Measurements from ENCODE around the gene UTP14C. TPM values are rescaled to one million over a fixed set of nuclear protein-coding genes. Genes with fewer than 3 reads are reported as not detected.

The UTP14C gene, protein sequence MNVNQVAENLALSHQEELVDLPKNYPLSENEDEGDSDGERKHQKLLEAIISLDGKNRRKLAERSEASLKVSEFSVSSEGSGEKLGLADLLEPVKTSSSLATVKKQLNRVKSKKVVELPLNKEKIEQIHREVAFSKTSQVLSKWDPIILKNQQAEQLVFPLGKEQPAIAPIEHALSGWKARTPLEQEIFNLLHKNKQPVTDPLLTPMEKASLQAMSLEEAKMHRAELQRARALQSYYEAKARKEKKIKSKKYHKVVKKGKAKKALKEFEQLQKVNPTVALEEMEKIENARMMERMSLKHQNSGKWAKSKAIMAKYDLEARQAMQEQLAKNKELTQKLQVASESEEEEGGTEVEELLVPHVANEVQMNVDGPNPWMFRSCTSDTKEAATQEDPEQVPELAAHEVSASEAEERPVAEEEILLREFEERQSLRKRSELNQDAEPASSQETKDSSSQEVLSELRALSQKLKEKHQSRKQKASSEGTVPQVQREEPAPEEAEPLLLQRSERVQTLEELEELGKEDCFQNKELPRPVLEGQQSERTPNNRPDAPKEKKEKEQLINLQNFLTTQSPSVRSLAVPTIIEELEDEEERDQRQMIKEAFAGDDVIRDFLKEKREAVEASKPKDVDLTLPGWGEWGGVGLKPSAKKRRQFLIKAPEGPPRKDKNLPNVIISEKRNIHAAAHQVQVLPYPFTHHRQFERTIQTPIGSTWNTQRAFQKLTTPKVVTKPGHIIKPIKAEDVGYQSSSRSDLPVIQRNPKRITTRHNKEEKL
- total RNA-seq (ENCODE audit: unreplicated experiment): 19.1 TPM
- long read RNA-seq: 0 reads

DNA sequence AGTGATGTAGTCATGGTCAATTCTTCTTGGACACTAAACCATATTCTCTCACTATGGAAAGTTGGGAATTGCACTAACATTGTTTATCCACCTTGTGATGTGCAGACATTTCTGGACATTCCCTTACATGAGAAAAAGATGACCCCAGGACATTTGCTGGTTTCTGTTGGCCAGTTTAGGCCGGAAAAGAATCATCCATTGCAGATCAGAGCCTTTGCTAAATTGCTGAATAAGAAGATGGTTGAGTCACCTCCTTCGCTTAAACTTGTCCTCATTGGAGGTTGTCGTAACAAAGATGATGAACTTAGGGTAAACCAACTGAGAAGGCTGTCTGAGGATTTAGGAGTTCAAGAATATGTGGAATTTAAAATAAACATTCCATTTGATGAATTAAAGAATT, at the start of gene UTP14C:
Gene UTP14C (plus strand): TSS at position 211 of the 400 bp plus-strand sequence. CDS start 4,114 bp downstream, outside the sequence.
- no peak within 1 kb of the TSS for H3K27ac Mint-ChIP-seq (ENCODE audit: unreplicated experiment)

DNA sequence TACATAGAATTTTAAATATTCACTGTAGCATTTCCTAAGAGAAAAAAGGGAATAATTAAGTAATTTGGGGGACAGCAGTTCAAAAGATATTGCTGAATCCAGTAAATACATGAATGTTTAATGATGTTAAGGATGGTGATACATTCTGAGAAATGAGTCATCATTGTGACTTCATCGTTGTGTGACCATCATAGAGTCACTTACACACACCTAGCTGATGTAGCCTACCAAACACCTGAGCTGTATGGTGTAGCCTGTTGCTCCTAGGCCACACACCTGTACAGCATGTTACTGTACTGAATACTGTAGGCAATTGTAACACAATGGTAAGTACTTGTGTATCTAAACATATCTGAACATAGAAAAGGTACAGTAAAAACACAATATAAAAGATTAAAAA, 48.1 kb upstream of the UTP14C start:
- TF ChIP-seq, protein P1, sequence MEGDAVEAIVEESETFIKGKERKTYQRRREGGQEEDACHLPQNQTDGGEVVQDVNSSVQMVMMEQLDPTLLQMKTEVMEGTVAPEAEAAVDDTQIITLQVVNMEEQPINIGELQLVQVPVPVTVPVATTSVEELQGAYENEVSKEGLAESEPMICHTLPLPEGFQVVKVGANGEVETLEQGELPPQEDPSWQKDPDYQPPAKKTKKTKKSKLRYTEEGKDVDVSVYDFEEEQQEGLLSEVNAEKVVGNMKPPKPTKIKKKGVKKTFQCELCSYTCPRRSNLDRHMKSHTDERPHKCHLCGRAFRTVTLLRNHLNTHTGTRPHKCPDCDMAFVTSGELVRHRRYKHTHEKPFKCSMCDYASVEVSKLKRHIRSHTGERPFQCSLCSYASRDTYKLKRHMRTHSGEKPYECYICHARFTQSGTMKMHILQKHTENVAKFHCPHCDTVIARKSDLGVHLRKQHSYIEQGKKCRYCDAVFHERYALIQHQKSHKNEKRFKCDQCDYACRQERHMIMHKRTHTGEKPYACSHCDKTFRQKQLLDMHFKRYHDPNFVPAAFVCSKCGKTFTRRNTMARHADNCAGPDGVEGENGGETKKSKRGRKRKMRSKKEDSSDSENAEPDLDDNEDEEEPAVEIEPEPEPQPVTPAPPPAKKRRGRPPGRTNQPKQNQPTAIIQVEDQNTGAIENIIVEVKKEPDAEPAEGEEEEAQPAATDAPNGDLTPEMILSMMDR (IDR thresholded peaks at IDR 0.05; ENCODE audit: partially characterized antibody, unreplicated experiment): no peak
- Mint-ChIP-seq H3K27me3 (ENCODE audit: unreplicated experiment) (no peaks in the 10 kb centered on the region), H3K36me3 (ENCODE audit: unreplicated experiment) (peaks cover 5% of the 10 kb centered on the region), H3K9me3 (ENCODE audit: unreplicated experiment) (no peaks in the 10 kb centered on the region), H3K27ac (ENCODE audit: unreplicated experiment) (no peak overlapping the region), H3K4me1 (ENCODE audit: low read depth, unreplicated experiment) (no peaks in the 10 kb centered on the region), H3K4me3 (ENCODE audit: unreplicated experiment) (no peak overlapping the region)
- no peak for DNase-seq

More for the DNA sequence above, at the start of gene UTP14C:
- H3K4me3 Mint-ChIP-seq (ENCODE audit: unreplicated experiment): no peak within 1 kb of the TSS
- peaks cover 15% of the 10 kb centered on the region for H3K9me3 Mint-ChIP-seq (ENCODE audit: unreplicated experiment)
- TF ChIP-seq, protein P1 (IDR thresholded peaks at IDR 0.05; ENCODE audit: partially characterized antibody, unreplicated experiment): no peak
- no peak for DNase-seq
- peaks cover 43% of the 10 kb centered on the region for H3K36me3 Mint-ChIP-seq (ENCODE audit: unreplicated experiment)
- H3K27me3 Mint-ChIP-seq (ENCODE audit: unreplicated experiment): peaks cover 3% of the 10 kb centered on the region
- no peaks in the 10 kb centered on the region for H3K4me1 Mint-ChIP-seq (ENCODE audit: low read depth, unreplicated experiment)

DNA sequence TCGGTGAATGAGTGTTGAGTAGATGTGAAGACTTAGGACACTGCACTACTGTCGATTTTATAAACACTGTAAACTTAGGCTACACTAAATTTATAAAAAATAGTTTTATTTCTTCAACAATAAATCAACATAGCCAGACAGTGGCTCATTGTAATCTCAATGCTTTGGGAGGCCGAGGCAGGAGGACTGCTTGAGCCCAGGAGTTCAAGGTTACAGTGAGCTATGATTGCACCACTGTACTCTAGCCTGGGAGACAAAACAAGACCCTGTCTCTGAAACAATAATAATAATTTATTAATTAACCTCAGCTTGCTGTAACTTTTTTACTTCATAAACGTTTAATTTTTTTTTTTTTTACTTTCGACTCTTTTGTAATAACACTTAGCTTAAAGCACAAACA, 47.6 kb upstream of the UTP14C start:
- H3K27ac Mint-ChIP-seq (ENCODE audit: unreplicated experiment): no peak overlapping the region
- no peak overlapping the region for H3K4me3 Mint-ChIP-seq (ENCODE audit: unreplicated experiment)
- H3K9me3 Mint-ChIP-seq (ENCODE audit: unreplicated experiment): no peaks in the 10 kb centered on the region
- H3K36me3 Mint-ChIP-seq (ENCODE audit: unreplicated experiment): peaks cover 5% of the 10 kb centered on the region
- DNase-seq: no peak
- no peaks in the 10 kb centered on the region for H3K27me3 Mint-ChIP-seq (ENCODE audit: unreplicated experiment)
- no peaks in the 10 kb centered on the region for H3K4me1 Mint-ChIP-seq (ENCODE audit: low read depth, unreplicated experiment)
- TF ChIP-seq, protein P1 (IDR thresholded peaks at IDR 0.05; ENCODE audit: partially characterized antibody, unreplicated experiment): no peak

DNA sequence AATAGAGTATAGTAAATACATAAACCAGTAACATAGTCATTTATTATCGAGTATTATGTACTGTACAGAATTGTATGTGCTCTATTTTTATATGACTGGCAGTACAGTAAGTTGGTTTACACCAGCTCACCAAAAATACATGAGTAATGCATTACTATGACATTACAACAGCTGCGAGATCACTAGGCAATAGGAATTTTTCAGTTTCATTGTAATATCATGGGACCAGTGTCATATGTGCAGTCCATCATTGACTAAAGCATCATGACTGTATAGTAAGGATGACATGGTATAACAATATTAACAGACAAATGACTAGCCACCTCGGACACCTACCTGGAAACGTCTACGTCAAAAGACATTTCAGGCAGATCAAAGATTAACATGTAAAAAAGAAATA, 46.9 kb upstream of the UTP14C start:
- Mint-ChIP-seq H3K27me3 (ENCODE audit: unreplicated experiment) (no peaks in the 10 kb centered on the region), H3K4me1 (ENCODE audit: low read depth, unreplicated experiment) (no peaks in the 10 kb centered on the region), H3K36me3 (ENCODE audit: unreplicated experiment) (no peaks in the 10 kb centered on the region)

More for the DNA sequence above, 46.9 kb upstream of the UTP14C start:
- no peak for DNase-seq
- no peaks in the 10 kb centered on the region for H3K9me3 Mint-ChIP-seq (ENCODE audit: unreplicated experiment)
- H3K4me3 Mint-ChIP-seq (ENCODE audit: unreplicated experiment): no peak overlapping the region
- H3K27ac Mint-ChIP-seq (ENCODE audit: unreplicated experiment): no peak overlapping the region
- TF ChIP-seq, protein P1 (IDR thresholded peaks at IDR 0.05; ENCODE audit: partially characterized antibody, unreplicated experiment): no peak

All from glutamatergic neuron (in vitro differentiated cells).